ENCODE measurements around the gene PRKCB. TPM values are rescaled to one million over a fixed set of nuclear protein-coding genes. Genes with fewer than 3 reads are reported as not detected.

Gene PRKCB
- polyA plus RNA-seq, 1 donor from 2014 or later = 27.6 TPM

DNA sequence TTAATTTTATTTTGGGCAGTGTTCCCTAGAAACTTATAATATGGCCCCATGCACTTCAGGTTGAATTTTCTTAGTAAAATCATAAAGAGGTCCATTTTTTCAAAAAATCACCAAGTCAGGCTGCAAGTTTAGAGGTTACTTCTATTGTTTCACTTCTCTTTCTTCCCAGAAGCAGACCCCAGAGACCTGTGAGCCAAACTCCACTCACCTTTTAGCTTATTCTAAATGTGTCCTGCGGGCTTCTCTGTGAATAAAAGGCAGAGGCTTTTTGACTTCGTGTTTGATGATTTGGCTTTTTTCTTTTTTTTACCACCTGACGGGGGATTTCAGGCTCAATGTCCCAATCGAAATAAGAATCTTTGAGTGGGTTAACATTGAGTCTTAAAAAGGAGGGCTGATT lies 7.4 kb downstream of the PRKCB start:
- no peaks in the 10 kb centered on the region for H3F3A ChIP-seq (ENCODE audit: insufficient read depth, low read length, poor library complexity, severe bottlenecking)
- H3K4me2 ChIP-seq (ENCODE audit: low read length) = no peak overlapping the region
- H3K9me2 ChIP-seq (ENCODE audit: insufficient read depth, low read length) = no peaks in the 10 kb centered on the region
- H2AFZ ChIP-seq (ENCODE audit: low read depth, low read length) = no peak overlapping the region
- no peak overlapping the region for H3K9ac ChIP-seq (ENCODE audit: low read length)
- TF ChIP-seq MXI1 (conservative IDR thresholded peaks at IDR 0.05; ENCODE audit: poor library complexity, severe bottlenecking) = no peak
- TF ChIP-seq EZH2 (IDR thresholded peaks at IDR 0.05; ENCODE audit: borderline replicate concordance, insufficient read depth, low read length, poor library complexity, severe bottlenecking) = no peak
- no peak for TF ChIP-seq SMC3 (conservative IDR thresholded peaks at IDR 0.05; ENCODE audit: poor library complexity)
- no peak for TF ChIP-seq RAD21 (conservative IDR thresholded peaks at IDR 0.05)
- no peak for TF ChIP-seq REST (IDR thresholded peaks at IDR 0.05; ENCODE audit: borderline replicate concordance)
- no peak for TF ChIP-seq POLR2AphosphoS5 (IDR thresholded peaks at IDR 0.05)
- TF ChIP-seq TAF1 (IDR thresholded peaks at IDR 0.05; ENCODE audit: low read depth) = no peak
- no peak for TF ChIP-seq CTCF (IDR thresholded peaks at IDR 0.05; ENCODE audit: poor library complexity, severe bottlenecking)
- TF ChIP-seq EP300 (conservative IDR thresholded peaks at IDR 0.05; ENCODE audit: poor library complexity, severe bottlenecking) = no peak
- H3K4me3 ChIP-seq (ENCODE audit: low read length) = no peak overlapping the region
- H4K20me1 ChIP-seq (ENCODE audit: insufficient read depth) = no peaks in the 10 kb centered on the region
- H3K79me2 ChIP-seq (replicated peaks; ENCODE audit: insufficient read depth, low read length) = no peaks in the 10 kb centered on the region
- H3K36me3 ChIP-seq (ENCODE audit: insufficient read depth, low read length) = no peaks in the 10 kb centered on the region
- no peaks in the 10 kb centered on the region for H3K27me3 ChIP-seq (ENCODE audit: insufficient read depth, low read depth, low read length)
- H3K27ac ChIP-seq (ENCODE audit: low read length) = no peak overlapping the region
- H3K9me3 ChIP-seq (ENCODE audit: low read length) = no peaks in the 10 kb centered on the region

DNA sequence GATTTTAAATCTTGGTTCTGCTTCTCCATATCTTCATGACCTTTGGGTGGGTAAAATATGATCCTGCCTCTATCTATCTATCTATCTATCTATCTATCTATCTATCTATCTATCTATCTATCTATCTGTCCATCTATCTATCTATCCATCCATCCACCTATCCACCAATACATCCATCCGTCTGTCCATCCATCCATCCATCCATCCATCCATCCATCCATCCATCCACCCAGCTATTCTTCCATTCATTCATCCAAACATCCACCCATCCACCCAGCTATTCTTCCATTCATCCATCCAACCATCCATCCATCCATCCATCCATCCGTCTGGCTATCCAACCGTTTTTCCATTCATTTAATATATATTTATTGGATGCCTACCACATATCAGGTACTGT lies 11.5 kb downstream of the PRKCB start:
- Histone ChIP-seq H3K27ac (ENCODE audit: low read length) (no peak overlapping the region), H3K9ac (ENCODE audit: low read length) (no peak overlapping the region), H4K20me1 (ENCODE audit: insufficient read depth) (no peaks in the 10 kb centered on the region), H3F3A (ENCODE audit: insufficient read depth, low read length, poor library complexity, severe bottlenecking) (no peaks in the 10 kb centered on the region), H3K4me2 (ENCODE audit: low read length) (no peak overlapping the region), H3K9me2 (ENCODE audit: insufficient read depth, low read length) (no peaks in the 10 kb centered on the region), H2AFZ (ENCODE audit: low read depth, low read length) (no peak overlapping the region), H3K9me3 (ENCODE audit: low read length) (no peaks in the 10 kb centered on the region), H3K36me3 (ENCODE audit: insufficient read depth, low read length) (no peaks in the 10 kb centered on the region), H3K4me3 (ENCODE audit: low read length) (no peak overlapping the region), H3K27me3 (ENCODE audit: insufficient read depth, low read depth, low read length) (no peaks in the 10 kb centered on the region), H3K79me2 (replicated peaks; ENCODE audit: insufficient read depth, low read length) (no peaks in the 10 kb centered on the region)
- TF ChIP-seq RAD21 (conservative IDR thresholded peaks at IDR 0.05) = no peak

- TF ChIP-seq TAF1 (IDR thresholded peaks at IDR 0.05; ENCODE audit: low read depth) (no peak), POLR2AphosphoS5 (IDR thresholded peaks at IDR 0.05) (no peak), EZH2 (IDR thresholded peaks at IDR 0.05; ENCODE audit: borderline replicate concordance, insufficient read depth, low read length, poor library complexity, severe bottlenecking) (no peak), CTCF (IDR thresholded peaks at IDR 0.05; ENCODE audit: poor library complexity, severe bottlenecking) (no peak)
- H3K9me2 ChIP-seq (ENCODE audit: insufficient read depth, low read length) = no peaks in the 10 kb centered on the region
- no peak overlapping the region for H2AFZ ChIP-seq (ENCODE audit: low read depth, low read length)
- no peak overlapping the region for H3K4me3 ChIP-seq (ENCODE audit: low read length)
- H4K20me1 ChIP-seq (ENCODE audit: insufficient read depth) = no peaks in the 10 kb centered on the region
- H3K79me2 ChIP-seq (replicated peaks; ENCODE audit: insufficient read depth, low read length) = no peaks in the 10 kb centered on the region
- H3F3A ChIP-seq (ENCODE audit: insufficient read depth, low read length, poor library complexity, severe bottlenecking) = no peaks in the 10 kb centered on the region
- H3K27ac ChIP-seq (ENCODE audit: low read length) = no peak overlapping the region
- H3K27me3 ChIP-seq (ENCODE audit: insufficient read depth, low read depth, low read length) = no peaks in the 10 kb centered on the region
- H3K9me3 ChIP-seq (ENCODE audit: low read length) = no peaks in the 10 kb centered on the region
- H3K36me3 ChIP-seq (ENCODE audit: insufficient read depth, low read length) = no peaks in the 10 kb centered on the region
- no peak overlapping the region for H3K4me2 ChIP-seq (ENCODE audit: low read length)
- H3K9ac ChIP-seq (ENCODE audit: low read length) = no peak overlapping the region
Measured at GRCh38 chr16:23847948-23848347, 12.2 kb downstream of the PRKCB start.

Measured in neural cell (in vitro differentiated cells).